Myocyte (in vitro differentiated cells): ENCODE data around the gene CAPN2. TPM values are rescaled to one million over a fixed set of nuclear protein-coding genes. Genes with fewer than 3 reads are reported as not detected.
"Not testable (repeated sequence)": the region's sequence is repeated elsewhere in the genome, so short reads cannot be mapped to it uniquely, and the experiment has no call there.

Experiments used
- DNase-seq: peaks from one replicate; pipeline ENCODE4 v3.0.0-alpha.2; 2012; ENCODE audit warnings: low read depth
- total RNA-seq: library from RNA; depleted of rRNA; stranded (reverse); fragments of >200 nt; gene quantifications from 2 replicates; pipeline ENCODE4 v1.2.3, GENCODE V29; 2014

CAPN2 gene
- total RNA-seq, 1 donor from 2014 or later, result 199 TPM

DNA sequence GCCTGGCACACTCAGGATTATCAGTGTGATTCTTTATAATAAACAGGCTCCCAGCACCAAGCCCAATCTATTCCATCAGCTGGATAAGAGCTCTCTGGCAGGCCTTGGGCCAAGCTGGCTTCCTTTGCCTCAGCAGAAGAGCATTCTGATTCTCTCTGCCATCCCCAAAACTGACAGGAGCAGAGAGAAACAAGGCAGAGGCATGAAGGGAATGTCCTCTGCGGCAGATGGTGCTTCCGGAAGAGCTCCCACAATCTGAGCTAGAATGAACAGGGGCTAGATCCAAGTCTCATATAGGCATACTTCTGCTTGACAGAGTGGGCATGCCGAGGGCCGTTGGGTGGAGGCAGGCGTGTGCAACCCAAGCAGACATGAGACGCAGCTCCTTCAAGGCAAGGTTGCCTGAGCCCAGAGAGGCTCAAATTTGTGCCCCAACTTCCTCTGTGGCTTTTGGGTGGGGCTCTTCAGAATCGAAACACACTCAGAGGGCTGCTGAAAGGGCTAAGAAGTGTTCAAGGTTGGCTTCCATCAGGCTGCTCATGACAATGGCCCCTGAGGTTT lies 4.0 kb downstream of the CAPN2 start:
- DNase-seq, result peak; percentile 83

DNA sequence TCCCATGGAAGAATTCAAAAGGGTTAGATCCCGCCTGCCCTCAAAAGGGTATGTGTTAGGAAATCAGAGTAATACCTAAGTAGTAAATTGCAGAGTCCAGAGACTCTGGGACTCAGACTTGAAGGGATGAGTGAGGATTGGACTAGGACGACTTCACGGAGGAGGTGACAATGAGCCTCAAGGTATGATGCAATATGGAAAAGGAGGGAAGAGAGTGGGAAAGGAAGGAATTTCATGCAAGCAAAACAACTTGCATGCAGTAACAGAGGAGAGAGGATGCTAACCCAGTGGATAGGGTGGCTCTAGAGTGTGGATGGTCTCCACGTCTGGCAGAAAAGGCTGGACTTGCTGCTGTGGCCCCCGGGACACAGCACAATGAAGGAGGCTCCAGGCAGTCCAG lies 4.8 kb downstream of the CAPN2 start:
- no peak for DNase-seq

DNA sequence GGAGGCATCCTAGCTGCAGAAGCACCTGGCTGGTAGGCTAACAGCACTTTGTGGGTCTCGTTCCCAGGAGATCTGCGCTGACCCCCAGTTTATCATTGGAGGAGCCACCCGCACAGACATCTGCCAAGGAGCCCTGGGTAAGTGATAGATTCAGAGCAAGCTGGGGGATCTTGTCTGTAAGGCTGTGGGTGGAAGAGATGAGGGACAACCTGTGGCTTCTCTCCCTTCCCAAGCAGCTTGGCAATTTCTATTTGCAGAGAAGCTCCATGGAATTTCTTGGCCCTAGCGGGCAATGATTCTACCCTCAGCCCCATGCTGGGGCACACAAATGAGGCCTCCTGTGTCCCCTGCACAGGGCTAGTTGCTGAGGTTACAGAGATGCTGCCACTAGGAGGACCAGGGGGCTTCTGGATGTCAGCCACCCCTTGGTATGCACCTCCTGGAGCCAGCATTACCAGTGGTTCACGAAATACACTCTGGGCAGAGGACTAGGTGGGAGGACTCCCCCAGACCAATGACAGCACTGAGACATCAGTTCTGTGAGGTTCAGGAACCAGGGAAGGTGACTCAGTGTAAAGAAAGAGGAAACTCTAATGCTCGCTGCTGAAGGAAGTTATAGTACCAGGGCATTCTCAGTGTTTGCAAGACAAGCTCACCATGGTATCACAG lies 5.5 kb downstream of the CAPN2 start:
- no peak for DNase-seq

DNA sequence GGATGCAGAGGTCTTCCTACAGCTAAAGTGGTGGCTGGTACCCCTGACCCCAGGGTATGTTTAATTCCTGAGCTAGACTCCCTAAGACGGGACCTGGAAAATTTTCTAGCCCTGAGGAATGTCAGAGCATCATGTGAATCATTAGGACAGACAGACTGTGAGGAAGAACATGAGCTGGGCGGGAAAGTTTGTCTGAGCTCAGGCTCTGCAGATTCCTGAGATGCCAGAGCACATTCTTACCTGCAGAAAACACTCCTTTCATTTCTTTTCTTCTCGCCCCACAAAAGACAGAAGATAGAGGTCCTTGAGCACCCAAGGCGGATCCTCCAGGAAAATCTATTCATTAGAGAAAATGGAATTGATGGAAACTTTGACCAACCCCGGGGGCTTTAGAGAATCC lies 6.5 kb downstream of the CAPN2 start:
- DNase-seq, result no peak

DNA sequence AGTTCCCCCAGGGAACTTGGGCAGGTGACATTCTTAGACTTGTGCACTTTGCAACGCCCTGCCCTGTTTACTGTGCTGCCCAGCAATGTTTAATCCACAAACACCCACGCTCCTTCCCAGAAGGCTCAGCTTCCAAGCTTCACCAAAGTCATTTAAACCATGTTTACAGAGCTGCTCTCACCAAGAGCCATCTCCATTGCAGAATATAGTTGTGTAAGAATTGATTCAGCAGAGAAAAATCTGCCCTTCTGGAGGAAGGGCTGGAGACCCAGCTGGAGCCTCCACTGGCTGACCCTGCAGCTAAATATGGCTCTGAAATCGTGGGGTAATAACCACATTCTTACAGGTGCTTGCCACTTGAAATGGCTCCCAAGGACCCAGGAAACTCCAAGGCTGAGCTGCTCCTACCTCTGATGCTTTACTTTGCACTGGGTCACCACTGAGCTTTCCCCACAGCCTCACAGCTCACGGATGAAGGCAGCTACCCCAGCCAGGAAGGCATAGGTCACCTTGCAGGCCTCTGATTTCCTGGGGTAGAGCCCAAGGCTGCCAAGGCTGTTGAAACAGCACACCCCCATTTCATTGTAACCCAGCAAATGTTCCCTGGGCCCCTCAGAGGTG lies 8.7 kb downstream of the CAPN2 start:
- peak; percentile 82 for DNase-seq

DNA sequence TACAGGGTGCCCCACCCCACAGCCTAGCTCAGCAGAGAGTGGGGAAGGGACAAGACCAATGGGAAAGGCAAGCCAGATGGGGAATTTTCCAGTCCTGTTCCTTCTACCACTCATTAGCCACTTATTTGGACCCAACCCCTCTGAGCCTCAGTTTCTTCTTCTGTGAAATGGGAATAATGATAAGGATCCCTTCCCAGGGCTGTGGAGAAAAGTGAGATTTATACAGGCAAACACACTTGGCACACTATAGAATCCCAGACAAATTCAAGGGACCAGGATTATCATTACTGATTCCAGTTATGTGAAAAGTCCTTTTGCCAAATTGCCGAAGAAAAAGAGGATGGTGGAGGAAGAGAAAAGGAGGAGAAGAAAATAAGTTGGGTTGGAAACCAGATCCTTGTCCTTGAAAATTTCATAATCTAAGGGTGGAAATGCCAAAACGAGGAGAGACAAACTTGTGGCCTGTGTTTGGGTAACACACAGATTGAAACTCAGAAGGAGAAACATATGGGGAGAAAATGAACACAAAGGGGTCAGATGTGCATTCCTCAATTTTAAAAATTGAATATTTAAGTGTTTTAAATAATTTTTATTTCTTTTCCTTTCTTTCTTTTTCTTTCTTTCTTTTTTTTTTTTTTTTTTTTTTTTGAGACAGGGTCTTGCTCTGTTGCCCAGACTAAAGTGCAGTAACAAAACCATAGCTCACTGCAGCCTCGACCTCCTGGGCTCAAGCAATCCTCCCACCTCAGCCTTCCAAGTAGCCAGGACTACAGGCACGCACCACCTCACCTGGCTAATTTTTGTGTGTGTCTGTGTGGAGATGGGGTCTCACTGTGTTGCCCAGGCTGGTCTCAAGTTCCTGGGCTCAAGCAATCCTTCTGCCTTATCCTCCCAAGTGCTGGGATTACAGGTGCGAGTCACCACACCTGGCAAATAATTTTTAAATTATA lies 9.6 kb downstream of the CAPN2 start:
- no peak for DNase-seq

DNA sequence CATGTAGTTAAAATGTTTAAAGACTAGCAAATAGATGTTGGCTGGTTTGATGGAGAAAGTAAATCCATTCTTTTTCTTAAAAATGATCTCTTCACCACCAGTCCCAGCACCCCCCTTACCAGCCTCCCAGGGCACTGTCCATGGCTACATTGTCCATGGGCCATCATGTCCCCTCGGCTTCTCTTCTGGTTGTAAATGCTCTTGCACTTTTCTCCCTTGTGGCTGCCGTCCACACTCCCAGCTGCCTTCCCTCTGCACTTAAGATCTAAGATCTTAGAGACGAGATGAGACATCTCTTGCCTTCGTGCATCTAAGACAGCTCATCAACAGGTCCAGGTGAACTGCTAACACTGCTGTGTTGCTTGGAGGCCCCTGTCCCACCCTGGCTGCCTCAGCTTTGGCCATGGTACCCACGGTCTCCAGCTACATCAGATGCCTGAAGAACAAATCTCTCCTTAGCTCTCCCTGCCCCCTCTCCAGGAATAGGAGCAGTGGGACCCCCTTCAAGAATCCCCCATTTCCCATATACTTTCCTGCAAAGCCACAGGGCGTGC lies 11.1 kb downstream of the CAPN2 start:
- DNase-seq, result no peak

DNA sequence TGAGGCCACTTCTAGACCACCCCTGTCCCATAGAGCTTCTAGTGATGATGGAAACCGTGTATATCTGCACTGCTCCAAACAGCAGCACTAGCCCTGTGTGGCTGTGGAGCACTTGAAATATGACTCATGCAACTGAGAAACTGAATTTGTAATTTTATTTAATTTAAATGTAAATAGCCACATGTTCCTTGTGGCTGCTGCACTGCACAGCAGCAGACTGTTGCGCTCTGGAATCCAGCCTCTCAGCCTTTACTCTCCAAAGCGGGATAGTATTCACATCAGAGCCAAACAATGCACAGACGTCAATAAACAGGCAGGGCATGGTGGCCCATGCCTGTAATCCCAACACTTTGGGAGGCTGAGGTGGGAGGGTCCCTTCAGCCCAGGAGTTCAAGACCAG lies 12.0 kb downstream of the CAPN2 start:
- no peak for DNase-seq

DNA sequence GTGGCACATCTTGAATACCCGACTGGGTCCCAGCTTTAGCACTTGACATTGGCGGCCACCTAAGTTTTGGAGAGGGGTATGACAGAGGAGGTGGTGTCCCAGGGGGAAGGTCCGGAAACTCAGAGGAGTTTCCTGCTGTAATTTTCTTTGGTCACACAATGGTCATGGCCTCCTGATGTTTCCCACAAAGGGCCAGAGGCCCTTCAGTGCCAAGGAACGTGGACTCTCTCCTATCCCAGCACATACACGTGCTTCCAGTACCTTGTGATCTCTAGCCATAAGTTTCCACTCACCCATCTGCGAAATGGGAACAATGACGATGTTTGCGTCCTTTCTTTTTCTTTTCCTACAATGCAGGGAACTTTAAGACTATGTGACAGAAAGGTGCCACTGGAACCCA lies 13.2 kb downstream of the CAPN2 start:
- no peak for DNase-seq

DNA sequence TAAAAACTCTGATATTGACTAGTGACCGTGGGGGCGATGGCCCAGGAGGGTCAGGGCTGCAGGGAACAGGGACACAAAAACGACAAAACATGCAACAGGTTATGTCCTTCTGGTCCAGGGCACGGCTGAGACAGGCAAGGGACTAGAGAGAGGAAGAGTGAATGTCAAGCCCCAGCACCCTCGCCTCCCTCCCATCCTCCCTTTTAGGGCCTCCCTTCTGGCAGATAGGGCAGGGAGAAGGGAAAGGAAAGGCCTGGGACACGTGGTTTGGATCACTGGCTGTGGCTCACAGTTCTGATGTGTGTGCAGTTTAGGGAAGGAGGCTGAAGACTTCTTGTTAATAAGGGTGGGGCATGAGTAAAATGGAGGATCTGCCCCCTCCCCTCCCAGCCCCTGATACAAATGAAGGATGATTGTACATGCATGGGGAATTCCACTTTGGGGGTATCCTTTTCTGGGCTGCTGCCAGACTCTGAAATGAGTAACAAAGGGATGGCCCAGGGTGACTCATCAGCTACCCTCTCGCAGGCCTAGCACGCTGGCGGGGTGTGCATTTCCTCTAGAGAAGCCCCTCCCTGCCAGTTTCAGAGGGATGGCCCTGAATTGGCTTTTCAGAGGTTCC lies 14.2 kb downstream of the CAPN2 start:
- DNase-seq, result peak; percentile 92

DNA sequence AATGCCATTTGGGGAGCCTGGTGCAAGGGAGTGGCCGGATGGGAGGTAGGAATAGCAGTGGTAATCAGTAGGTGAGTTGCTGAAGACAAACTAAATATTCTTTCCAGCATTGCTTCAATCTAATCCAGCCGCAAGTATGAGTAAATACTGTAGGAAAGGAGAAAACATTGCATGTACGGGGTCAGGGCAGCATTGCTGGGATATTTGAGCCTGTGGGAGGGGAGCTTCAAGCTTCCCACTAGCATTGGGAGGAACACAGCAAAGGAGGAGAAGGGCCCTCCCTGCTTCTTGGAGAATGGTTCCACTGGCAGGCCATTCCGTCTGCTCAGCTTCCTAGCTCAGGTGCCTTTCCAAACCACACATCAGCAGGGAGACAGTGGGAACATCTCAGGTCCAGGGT lies 15.2 kb downstream of the CAPN2 start:
- DNase-seq, result no peak

DNA sequence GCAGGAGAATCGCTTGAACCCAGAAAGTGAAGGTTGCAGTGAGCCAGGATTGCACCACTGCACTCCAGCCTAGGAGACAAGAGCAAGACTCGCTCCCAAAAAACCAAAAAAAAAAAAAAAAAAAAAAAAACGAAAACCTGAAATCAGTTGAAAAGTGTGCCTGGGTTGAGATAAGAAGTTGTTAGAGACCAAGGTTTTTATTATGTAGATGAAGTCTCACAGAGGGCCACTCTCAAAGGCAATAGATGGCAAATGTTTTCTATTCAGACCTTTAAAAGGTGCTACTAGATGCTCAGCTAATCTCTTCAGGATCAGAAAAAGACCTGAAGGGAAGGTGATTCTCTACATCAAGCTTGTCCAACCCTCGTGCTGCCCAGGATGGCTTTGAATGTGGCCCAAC lies 17.6 kb downstream of the CAPN2 start:
- DNase-seq, result no peak

DNA sequence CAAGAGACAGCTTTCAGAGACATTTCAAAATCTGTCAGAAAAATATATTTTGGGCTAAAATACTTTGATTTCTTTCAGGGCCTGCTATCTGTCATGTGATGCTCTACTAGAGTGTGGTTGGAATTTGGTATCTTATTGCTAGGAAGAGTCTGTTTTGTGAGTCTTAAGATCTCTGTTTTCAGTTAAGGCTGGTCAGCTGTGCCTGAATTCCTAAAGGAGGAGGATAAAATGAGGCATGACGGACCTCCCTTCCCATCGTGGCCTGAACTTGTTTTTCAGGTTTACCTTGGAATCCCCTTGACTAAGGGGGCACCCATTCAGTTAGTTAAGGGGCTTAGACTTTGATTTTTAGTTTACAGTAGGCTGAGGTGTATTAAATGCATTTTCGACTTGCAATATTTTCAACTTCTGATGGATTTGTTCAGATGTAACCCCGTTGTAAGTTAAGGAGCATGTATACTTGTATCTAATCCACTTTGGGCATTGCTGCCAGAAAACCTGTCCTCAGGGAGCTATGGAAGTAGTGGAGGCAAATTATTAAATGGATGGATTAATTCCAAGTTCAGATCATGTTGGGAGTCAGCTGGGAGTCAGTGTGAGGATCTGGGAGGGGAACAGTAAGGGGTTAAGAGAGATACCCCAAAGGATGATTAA lies 18.3 kb downstream of the CAPN2 start:
- no peak for DNase-seq

DNA sequence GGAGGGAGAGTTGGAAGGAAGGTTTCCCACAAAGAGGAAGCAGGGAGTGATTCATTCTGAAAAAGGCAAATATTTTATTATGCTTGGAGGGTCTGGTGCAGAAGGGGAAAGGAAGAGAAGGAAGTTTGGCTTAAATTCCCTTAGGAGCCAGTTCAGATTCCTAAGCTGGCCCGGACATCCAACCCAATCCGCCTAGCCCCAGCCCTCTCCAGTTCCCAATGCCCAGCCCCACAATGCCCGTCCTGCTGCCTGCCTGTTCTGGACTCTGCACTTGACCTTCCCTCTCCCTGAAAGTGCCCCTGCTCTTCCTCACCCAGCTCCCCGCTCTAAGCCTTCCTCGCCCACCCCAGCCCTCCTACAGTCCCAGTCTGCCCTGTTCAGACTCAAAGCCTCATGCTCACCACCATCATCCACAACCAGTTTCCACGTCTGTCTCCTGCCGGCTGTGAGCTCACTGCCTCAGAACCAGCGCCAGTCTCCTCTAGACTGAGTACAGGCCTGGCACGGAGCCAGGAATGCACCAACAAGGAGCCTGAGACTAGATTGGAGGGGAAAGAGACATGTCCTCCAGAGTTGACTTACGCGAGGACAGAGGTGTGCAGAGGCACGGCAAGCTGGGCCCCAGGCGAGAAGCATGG lies 18.9 kb downstream of the CAPN2 start:
- DNase-seq, result peak; percentile 64

DNA sequence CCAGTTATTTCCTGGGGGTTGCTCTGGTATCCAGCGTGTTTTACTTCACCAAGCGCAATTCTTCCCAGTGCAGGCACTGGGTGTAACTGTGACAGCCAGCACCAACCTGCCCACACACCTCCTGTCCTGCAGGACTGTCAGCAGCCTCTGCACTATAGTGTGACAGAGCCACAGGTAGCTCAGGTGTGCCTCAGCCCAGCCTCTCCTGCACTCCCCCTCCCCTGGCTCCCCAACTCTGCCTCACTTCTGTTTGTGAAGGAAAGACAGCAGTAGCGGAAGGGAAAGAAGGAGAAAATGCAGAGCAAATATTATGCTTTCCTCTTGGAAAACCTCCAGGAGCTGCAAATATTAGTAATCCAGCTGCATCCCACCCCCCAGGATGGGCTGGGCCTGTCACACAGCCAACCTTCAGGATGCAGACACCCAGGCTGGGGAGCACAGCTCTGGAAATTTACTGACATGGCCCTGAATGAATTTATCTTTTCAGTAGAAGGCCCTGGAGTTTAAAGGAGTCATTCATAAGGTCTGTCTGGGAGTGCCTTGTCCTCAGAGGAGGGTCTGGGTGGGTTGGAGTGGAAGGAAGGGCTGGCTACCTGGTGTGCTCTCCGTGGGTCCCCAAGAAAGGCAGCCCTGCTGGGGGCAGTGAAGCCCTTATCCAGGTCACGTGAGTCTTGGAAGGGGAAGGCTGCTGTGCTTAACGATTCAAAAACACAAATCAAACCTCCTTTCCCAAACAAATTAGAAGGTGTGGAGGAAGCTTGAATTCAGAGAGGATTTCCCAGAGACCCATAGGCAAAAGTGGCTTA lies 20.9 kb downstream of the CAPN2 start:
- DNase-seq, result no peak

DNA sequence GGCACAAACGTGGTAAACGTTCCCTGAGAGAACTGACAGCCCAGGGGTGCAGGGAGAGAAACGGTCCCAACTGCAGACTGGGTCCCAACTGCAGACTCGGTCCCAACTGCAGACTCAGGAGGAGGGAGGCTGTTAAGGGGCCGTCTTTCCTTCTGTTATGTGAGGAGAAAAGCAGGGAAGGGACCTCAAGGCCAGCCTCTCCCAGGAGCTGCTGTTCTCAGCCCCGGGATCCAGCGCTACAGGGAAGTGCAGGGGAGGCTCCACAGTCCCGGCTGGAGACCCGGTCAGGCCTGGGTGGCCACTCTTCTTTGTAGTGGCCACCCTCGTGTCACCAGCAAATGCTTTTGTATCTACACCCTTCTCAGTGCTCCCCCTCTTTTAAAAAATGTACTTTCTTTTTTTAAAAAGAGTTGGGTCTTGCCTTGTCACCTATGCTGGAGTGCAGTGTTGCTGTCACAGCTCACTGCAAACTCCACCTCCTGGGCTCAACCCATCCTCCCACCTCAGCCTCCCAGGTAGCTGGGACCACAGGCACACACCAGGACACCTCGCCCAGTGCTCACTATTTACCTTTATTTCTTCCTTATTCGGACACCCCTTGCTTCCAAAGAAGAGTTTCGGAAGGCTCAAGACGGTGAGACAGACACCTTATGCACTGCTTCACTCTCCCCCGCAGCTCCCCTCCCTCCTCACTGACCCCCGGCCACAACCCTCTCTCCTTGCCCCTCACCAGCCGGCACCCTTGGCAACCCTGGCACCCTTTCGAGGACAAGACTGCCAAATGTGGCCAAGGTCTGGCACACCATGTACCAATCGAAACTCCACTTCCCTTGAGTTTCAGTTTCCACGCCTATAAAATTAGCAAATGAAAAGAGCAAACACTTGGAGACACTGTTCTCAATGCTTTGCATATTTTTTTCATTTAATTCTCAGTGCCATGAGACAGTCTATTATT lies 21.8 kb downstream of the CAPN2 start:
- DNase-seq, result no peak

DNA sequence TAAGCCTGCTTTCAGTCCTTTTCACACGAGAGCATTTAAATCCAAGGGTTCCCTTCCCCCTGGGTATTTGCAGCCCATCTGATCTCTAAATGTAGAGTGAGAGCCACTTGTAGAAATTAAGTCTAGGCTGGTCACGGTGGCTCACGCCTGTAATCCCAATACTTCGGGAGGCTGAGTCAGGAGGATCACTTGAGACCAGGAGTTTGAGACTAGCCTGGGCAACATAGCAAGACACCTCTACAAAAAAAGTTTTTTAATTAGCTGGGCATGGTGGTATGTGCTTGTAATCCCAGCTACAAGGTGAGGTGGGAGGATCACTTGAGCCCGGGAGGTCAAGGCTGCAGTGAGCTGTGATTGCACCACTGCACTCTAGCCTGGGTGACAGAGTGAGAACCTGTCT lies 24.3 kb downstream of the CAPN2 start:
- DNase-seq, result not testable (repeated sequence)

DNA sequence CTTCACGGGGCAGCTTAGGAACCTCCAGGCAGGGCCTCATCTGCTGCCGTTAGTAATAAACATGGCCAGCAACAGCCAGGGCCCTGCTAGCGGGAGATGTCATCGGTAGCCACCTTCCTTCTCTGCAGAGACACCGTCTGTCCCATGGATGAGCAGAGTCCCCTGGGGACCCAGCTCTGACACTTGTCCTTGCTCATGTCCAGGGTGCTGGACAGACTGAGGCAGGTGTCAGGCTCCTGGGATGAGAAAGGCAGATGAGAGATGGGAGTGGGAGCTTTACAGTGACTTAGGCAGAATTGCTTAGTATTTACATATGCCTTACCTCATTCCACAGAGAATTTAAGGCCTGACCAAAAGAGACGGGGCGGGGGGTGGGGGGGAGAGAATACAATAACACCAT lies 25.0 kb downstream of the CAPN2 start:
- peak; percentile 63 for DNase-seq
